Upper lobe of right lung (tissue), 1 donor: ENCODE results near the gene GNAO1. TPM values are rescaled to one million over a fixed set of nuclear protein-coding genes. Genes with fewer than 3 reads are reported as not detected.

Experiments used
- ATAC-seq: fragments of 200-7000 bp; cut with Tn5 transposase; one replicate; pipeline ENCODE4 v1.9.1; 2020; ENCODE audit warnings: mild to moderate bottlenecking, moderate library complexity
- DNase-seq: peaks from one replicate; pipeline ENCODE4 v3.0.0-alpha.2; 2020
- H3K27ac ChIP-seq: fragments of 200-600 bp; one replicate; pipeline ENCODE4 v1.8.0; 2022
- H3K27me3 ChIP-seq: fragments of 200-600 bp; one replicate; pipeline ENCODE4 v1.8.0; 2022; ENCODE audit warnings: mild to moderate bottlenecking
- H3K36me3 ChIP-seq: fragments of 200-600 bp; one replicate; pipeline ENCODE4 v1.8.0; 2022
- H3K4me1 ChIP-seq: fragments of 200-600 bp; one replicate; pipeline ENCODE4 v1.8.0; 2022
- H3K4me3 ChIP-seq: fragments of 200-600 bp; one replicate; pipeline ENCODE4 v1.8.0; 2022; ENCODE audit warnings: mild to moderate bottlenecking
- H3K9me3 ChIP-seq: fragments of 200-600 bp; one replicate; pipeline ENCODE4 v1.8.0; 2022
- intact Hi-C: fragments of 100-400 bp; cut with DNase I; formaldehyde crosslinking; loops from one replicate; pipeline ENCODE4 v1.11.0; 2022
- total RNA-seq: library from RNA; stranded (reverse); fragmentation: NEBNext Ultra II Directional; extraction: Animal tissue kit (Norgen Biotek cat#: 25700); gene quantifications from one replicate; pipeline ENCODE4 v1.2.1, GENCODE V29; 2021
- TF ChIP-seq, protein P1 (sequence below): fragments of 200-600 bp; IDR thresholded peaks from one replicate; pipeline ENCODE4 v1.8.0; 2022; ENCODE audit warnings: antibody characterized with exemption
- donor health status: DM: no; HTN: yes; CAD: no; lungs with severe emphysema.

GNAO1 gene
- total RNA-seq, 1 donor from 2014 or later, result 1.8 TPM

DNA sequence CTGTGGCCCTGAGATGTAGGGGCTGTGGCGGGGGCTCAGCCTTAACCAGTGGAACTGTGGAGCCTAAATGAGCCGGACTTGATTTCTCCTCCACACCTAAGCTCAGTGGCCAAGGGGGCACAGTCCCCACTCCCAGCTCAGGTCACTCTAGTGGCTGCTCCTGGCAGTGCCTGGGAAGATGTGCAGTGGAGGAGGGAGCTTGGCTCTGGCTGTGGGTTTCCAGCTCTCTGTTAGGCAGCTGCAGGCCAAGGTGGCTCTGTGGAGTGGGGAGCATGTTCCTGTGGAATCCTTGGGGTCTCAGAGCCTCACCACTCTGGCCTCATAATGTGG is 157.8 kb downstream of the GNAO1 start:
- no peak overlapping the region for H3K4me3 ChIP-seq
- no peaks in the 10 kb centered on the region for H3K4me1 ChIP-seq
- intact Hi-C loops, result no loop called here
- no peaks in the 10 kb centered on the region for H3K36me3 ChIP-seq
- ATAC-seq, result no peak
- no peak overlapping the region for H3K27ac ChIP-seq
- DNase-seq, result no peak
- H3K27me3 ChIP-seq, result no peaks in the 10 kb centered on the region
- TF ChIP-seq, protein P1, sequence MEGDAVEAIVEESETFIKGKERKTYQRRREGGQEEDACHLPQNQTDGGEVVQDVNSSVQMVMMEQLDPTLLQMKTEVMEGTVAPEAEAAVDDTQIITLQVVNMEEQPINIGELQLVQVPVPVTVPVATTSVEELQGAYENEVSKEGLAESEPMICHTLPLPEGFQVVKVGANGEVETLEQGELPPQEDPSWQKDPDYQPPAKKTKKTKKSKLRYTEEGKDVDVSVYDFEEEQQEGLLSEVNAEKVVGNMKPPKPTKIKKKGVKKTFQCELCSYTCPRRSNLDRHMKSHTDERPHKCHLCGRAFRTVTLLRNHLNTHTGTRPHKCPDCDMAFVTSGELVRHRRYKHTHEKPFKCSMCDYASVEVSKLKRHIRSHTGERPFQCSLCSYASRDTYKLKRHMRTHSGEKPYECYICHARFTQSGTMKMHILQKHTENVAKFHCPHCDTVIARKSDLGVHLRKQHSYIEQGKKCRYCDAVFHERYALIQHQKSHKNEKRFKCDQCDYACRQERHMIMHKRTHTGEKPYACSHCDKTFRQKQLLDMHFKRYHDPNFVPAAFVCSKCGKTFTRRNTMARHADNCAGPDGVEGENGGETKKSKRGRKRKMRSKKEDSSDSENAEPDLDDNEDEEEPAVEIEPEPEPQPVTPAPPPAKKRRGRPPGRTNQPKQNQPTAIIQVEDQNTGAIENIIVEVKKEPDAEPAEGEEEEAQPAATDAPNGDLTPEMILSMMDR, result no peak
- no peaks in the 10 kb centered on the region for H3K9me3 ChIP-seq

DNA sequence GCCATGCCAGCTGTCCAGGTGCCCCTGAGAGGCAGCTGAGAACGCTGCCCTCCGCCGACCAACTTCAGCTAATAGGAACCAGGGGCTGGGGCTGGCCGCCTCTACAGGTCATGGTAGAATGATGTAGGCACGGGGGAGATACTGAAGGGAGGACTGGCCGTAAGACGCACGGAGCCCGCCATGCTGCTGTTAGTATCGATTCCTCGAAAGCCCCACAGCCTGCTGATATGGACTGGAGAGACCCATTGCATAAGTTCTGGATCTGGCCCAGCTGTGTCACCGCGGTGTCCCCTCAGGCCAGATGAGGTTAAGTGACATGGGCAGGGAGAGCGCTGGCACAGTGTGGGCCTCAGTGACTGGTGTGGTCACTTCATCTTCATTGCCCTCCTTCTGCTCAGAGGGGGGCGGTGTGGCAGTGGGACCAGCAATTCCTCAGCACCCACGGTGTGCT is 158.4 kb downstream of the GNAO1 start:
- Histone ChIP-seq H3K4me1 (no peaks in the 10 kb centered on the region), H3K27ac (no peak overlapping the region), H3K9me3 (no peaks in the 10 kb centered on the region), H3K27me3 (no peaks in the 10 kb centered on the region), H3K36me3 (no peaks in the 10 kb centered on the region), H3K4me3 (no peak overlapping the region)
- TF ChIP-seq, protein P1, result no peak
- DNase-seq, result peak; percentile 36
- no peak for ATAC-seq
- intact Hi-C loops, result no loop called here

DNA sequence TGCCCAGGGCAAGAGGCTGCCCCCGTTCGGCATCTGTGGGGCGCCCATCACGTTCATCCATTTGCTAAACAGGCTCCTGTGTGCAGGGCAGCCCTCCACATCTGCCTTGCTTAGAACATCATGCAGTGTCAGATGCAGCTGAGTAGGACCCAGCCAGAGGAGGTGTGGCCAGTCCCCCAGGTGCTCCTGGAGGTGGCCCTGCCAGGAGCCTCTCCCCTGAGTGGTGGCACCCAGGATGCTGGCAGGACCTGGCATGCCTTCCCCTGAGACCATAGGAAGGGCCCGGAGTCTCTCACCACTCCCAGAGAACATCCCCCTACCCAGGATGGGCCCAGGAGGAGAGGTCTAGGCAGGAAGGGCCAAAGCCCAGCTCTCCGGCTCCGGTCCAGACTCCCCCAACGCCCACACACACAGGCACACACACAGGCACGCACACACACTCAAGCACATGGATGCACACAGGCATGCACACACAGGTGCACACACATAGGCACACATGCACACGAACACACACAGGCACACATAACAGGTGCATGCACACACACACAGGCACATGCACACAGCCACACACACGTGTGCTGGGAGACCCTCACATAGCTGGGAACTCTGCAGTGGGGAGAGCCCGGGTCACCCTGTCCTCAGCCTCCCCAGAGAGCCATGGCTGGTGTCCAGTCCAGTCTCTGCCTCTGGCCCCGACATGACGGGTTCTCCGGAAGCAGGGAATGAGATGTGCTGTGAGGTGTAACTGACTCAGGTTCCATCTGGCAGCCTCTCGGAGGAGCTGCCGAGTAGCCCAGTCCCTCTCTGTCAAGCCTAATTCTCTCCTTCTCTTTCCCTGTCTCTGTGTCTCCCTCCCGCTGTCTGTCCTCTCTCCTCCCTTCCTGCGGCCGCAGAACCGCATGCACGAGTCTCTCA is 159.5 kb downstream of the GNAO1 start:
- TF ChIP-seq, protein P1, result no peak
- DNase-seq, result peak; percentile 52
- H3K27me3 ChIP-seq, result no peaks in the 10 kb centered on the region
- H3K4me1 ChIP-seq, result no peaks in the 10 kb centered on the region
- ATAC-seq, result no peak
- H3K27ac ChIP-seq, result no peak overlapping the region
- H3K36me3 ChIP-seq, result no peaks in the 10 kb centered on the region
- H3K9me3 ChIP-seq, result no peaks in the 10 kb centered on the region
- intact Hi-C loops, result no loop called here
- no peak overlapping the region for H3K4me3 ChIP-seq

DNA sequence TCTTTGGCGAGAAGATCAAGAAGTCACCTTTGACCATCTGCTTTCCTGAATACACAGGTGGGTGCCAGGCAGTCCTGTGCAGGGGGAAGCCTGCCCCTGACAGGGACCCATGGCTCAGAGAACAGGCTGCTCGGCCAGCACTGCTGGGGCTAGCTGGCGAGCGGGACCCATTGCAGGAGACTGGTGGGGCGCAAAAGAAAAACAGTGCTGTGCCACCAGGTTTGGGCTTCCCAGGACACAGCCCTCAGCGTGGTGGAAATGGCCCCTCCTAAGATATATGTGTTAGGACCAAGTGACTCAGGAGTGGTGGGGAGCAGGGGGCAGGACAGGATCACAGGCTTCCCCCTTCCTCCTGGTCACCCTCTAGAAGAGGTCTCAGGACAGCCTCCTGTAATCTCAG is 160.2 kb downstream of the GNAO1 start:
- intact Hi-C loops, result no loop called here
- Histone ChIP-seq H3K27me3 (no peaks in the 10 kb centered on the region), H3K4me1 (peaks cover 7% of the 10 kb centered on the region), H3K9me3 (no peaks in the 10 kb centered on the region), H3K4me3 (no peak overlapping the region), H3K36me3 (no peaks in the 10 kb centered on the region), H3K27ac (no peak overlapping the region)
- TF ChIP-seq, protein P1, result no peak
- DNase-seq, result peak; percentile 42
- ATAC-seq, result no peak

DNA sequence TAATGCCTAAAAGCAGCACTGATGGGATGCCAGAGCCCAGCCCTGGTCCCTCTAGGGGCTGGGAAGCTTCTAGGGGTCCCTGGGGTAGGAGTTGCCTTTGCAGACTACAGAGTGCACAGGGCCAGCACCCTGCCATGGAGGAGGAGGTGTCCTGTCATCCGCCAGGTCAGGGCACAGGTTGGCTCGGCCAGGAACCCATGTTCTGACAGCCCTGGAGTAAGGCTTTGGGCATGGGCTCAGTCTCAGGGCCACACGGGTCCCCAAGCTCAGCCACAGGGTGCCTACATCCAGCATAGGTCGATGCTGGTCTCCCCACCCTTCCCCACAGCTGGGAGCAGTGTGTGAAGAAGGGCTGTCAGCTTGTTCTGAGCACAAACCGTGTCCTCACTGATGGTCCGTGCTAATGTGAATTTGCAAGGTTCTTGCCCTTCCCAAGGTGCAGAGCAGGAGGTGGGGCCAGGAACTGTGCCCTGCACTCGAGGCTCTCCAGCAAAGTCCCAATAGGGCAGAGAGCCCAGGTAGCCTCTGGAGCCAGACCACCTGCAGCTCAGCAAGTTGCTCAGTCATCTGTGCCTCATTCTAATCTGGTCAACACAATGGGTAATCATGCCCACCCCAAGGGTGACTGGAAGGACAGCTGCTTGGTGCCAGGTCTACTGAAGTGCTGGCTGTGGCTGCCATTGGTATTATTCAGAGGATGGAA is 161.2 kb downstream of the GNAO1 start:
- DNase-seq (peak; percentile 55), ATAC-seq (no peak)
- TF ChIP-seq, protein P1, result no peak
- intact Hi-C loops, result no loop called here
- no peak overlapping the region for H3K27ac ChIP-seq
- no peak overlapping the region for H3K4me3 ChIP-seq
- no peaks in the 10 kb centered on the region for H3K9me3 ChIP-seq
- H3K36me3 ChIP-seq, result no peaks in the 10 kb centered on the region
- H3K27me3 ChIP-seq, result no peaks in the 10 kb centered on the region
- H3K4me1 ChIP-seq, result peaks cover 9% of the 10 kb centered on the region
